GM23248 (cell line): ENCODE results near the gene PTPRD. TPM values are rescaled to one million over a fixed set of nuclear protein-coding genes. Genes with fewer than 3 reads are reported as not detected.

ENCODE experiments used
- DNase-seq: peaks from one replicate; pipeline ENCODE4 v3.0.0-alpha.2; 2015
- H2AFZ ChIP-seq: fragments of 200-600 bp; sonication (generic); 2 replicates; pipeline ENCODE4 v1.6.1; 2016; ENCODE audit warnings: antibody characterized with exemption
- H3F3A ChIP-seq: fragments of 200-600 bp; sonication (generic); 2 replicates; pipeline ENCODE4 v1.6.1; 2016; ENCODE audit warnings: mild to moderate bottlenecking, antibody characterized with exemption, mixed run types; ENCODE audit not compliant: insufficient read depth
- H3K27ac ChIP-seq: fragments of 200-600 bp; sonication (generic); 2 replicates; pipeline ENCODE4 v1.5.1; 2016; ENCODE audit warnings: mild to moderate bottlenecking
- H3K27me3 ChIP-seq: fragments of 200-600 bp; sonication (generic); replicated peaks from 2 replicates; pipeline ENCODE4 v1.6.1; 2016; ENCODE audit warnings: mild to moderate bottlenecking; ENCODE audit not compliant: insufficient read depth
- H3K36me3 ChIP-seq: fragments of 200-600 bp; sonication (generic); 2 replicates; pipeline ENCODE4 v1.6.1; 2016; ENCODE audit warnings: low read depth, mild to moderate bottlenecking
- H3K4me1 ChIP-seq: fragments of 200-600 bp; sonication (generic); 2 replicates; pipeline ENCODE4 v1.6.1; 2016; ENCODE audit warnings: mild to moderate bottlenecking; ENCODE audit not compliant: insufficient read depth
- H3K4me2 ChIP-seq: fragments of 200-600 bp; sonication (generic); one replicate; pipeline ENCODE4 v1.6.1; 2016; ENCODE audit warnings: mild to moderate bottlenecking; ENCODE audit not compliant: unreplicated experiment
- H3K4me3 ChIP-seq: fragments of 200-600 bp; sonication (generic); 2 replicates; pipeline ENCODE4 v1.5.1; 2016; ENCODE audit warnings: mild to moderate bottlenecking
- H3K79me2 ChIP-seq: fragments of 200-600 bp; sonication (generic); 2 replicates; pipeline ENCODE4 v1.6.1; 2016; ENCODE audit warnings: mild to moderate bottlenecking; ENCODE audit not compliant: insufficient read depth
- H3K9ac ChIP-seq: fragments of 200-600 bp; sonication (generic); 2 replicates; pipeline ENCODE4 v1.6.1; 2016; ENCODE audit warnings: mild to moderate bottlenecking
- H3K9me2 ChIP-seq: fragments of 200-600 bp; sonication (generic); 2 replicates; pipeline ENCODE4 v1.6.1; 2016; ENCODE audit warnings: mixed run types, mild to moderate bottlenecking, moderate library complexity; ENCODE audit not compliant: insufficient read depth
- H3K9me3 ChIP-seq: fragments of 200-600 bp; sonication (generic); one replicate; pipeline ENCODE4 v1.6.1; 2017; ENCODE audit warnings: low read depth
- H4K20me1 ChIP-seq: fragments of 200-600 bp; sonication (generic); 2 replicates; pipeline ENCODE4 v1.6.0; 2016; ENCODE audit not compliant: insufficient read depth
- EZH2 ChIP-seq: fragments of 200-600 bp; sonication (generic); IDR thresholded peaks from 2 replicates; pipeline ENCODE4 v1.6.1; 2018; ENCODE audit warnings: antibody characterized with exemption, mild to moderate bottlenecking; ENCODE audit not compliant: insufficient read depth, poor library complexity, severe bottlenecking
- EZH2phosphoT487 ChIP-seq: fragments of 200-600 bp; sonication (generic); IDR thresholded peaks from 2 replicates; pipeline ENCODE4 v1.6.1; 2018; ENCODE audit warnings: antibody characterized with exemption, moderate library complexity, mild to moderate bottlenecking, low read depth; ENCODE audit not compliant: insufficient read depth
- WGBS, 2 experiments: methylation state at CpG; one replicate each; pipeline ENCODE4 v1.1.6; 2015 to 2017; ENCODE audit warnings: low lambda C conversion rate in 2 of 2, low coverage in 1 of 2; ENCODE audit errors: missing lambda C conversion rate in 2 of 2; 5-methylcytosine and 5-hydroxymethylcytosine counted together
- in situ Hi-C: fragments of 300-500 bp; cut with MboI; formaldehyde crosslinking; loops from 2 replicates; pipeline ENCODE4 v1.15.0; 2020
- polyA plus RNA-seq: library from polyadenylated mRNA; unstranded; fragments of >200 nt; fragmentation: Nextera tagmentation; extraction: Ambion mirVana; gene quantifications from 2 replicates; pipeline ENCODE4 v1.2.1, GENCODE V29; 2016
- total RNA-seq: library from RNA; depleted of rRNA; stranded (reverse); fragments of >200 nt; shearing (Covaris generic); gene quantifications from 2 replicates; pipeline ENCODE4 v1.2.3, GENCODE V29; 2014

The PTPRD gene
- total and polyA plus RNA-seq, 2 experiments from 2014 or later = 0.05 TPM; not detected in 1

DNA sequence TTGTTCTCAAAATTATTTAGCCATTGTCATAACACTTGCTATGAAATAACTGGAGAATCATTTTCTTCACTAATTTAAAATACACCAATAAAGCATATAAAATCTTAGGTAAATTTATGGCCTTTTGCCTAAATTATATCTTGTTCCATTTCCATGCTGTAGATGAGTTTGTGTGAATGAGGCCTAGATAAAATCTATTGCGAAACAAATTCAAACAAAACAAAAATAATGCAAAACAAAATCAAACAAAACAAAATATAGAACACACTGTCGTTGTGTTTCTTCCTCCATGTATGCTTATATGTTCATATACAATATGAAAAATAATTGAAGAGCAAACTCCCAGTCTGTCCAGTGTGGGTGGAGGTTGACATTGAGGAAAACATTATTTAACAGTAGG, 1020.7 kb downstream of the PTPRD start:
- Histone ChIP-seq H4K20me1 (no peaks in the 10 kb centered on the region), H3K9me2 (no peaks in the 10 kb centered on the region), H3K27me3 (no peaks in the 10 kb centered on the region), H2AFZ (no peak overlapping the region), H3K4me2 (no peak overlapping the region), H3K9ac (no peak overlapping the region), H3K36me3 (no peaks in the 10 kb centered on the region), H3F3A (no peaks in the 10 kb centered on the region), H3K4me1 (no peaks in the 10 kb centered on the region), H3K9me3 (no peaks in the 10 kb centered on the region), H3K79me2 (no peaks in the 10 kb centered on the region), H3K4me3 (no peak overlapping the region), H3K27ac (no peak overlapping the region)
- no peak for DNase-seq
- in situ Hi-C loops = loop anchor here (10.0 kb wide), 1 partner anchor 57 kb away; no protein-coding TSS in a partner anchor
- TF ChIP-seq EZH2 (no peak), EZH2phosphoT487 (no peak)
- 14 to 30% methylated on average over 2 of the region's 2 CpGs for WGBS, 2 experiments

DNA sequence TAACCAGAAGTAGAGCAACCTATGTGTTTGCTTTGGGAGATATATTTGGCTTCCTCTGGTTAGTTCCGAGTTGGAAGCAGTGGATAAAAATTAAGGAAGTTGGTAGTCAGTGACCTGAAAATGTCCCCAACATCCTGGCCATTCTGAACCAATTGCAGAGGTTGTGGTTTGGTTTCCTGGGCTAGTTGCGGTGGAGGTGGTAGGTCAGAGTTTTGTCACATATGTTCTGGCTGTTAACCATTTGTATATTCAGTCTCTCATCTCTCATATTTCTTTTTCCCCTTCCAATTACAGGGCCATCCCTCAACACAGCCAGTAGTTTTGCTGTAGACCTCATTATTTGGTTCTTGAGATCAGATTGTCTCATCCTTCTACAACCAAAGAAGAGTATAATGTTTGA, 1026.9 kb downstream of the PTPRD start:
- Histone ChIP-seq H3K27ac (no peak overlapping the region), H3K9ac (no peak overlapping the region), H3K4me2 (no peak overlapping the region), H3K4me1 (no peaks in the 10 kb centered on the region), H2AFZ (no peak overlapping the region), H3K9me3 (no peaks in the 10 kb centered on the region), H3K27me3 (no peaks in the 10 kb centered on the region), H3K36me3 (no peaks in the 10 kb centered on the region), H3K4me3 (no peak overlapping the region), H4K20me1 (no peaks in the 10 kb centered on the region), H3F3A (no peaks in the 10 kb centered on the region), H3K9me2 (no peaks in the 10 kb centered on the region), H3K79me2 (no peaks in the 10 kb centered on the region)
- TF ChIP-seq EZH2phosphoT487 = no peak
- no peak for TF ChIP-seq EZH2
- DNase-seq = no peak
- WGBS, 2 experiments = 9 to 10% methylated on average over 2 of the region's 2 CpGs
- in situ Hi-C loops = no loop called here

DNA sequence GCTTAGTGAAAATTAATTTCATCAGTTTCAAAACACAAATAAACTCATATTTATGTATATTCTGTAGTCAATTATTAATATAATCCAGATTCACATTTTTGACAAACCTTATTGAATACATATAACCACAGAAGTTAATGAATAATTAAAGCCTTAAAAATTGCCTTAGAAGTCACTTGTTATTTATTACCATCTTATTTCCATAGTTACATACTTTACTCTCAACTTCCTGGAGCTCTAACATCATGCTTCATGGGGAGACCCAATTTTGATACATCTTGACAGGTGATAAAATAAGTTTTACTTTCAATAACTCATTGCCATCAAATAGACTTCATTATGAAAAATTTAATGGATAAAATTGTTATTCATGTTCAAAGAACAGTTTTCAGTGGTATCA, 1038.7 kb downstream of the PTPRD start:
- H3K79me2 ChIP-seq = no peaks in the 10 kb centered on the region
- no peak overlapping the region for H2AFZ ChIP-seq
- no peaks in the 10 kb centered on the region for H3K36me3 ChIP-seq
- H3K9ac ChIP-seq = no peak overlapping the region
- H3K9me3 ChIP-seq = no peaks in the 10 kb centered on the region
- H3K4me3 ChIP-seq = no peak overlapping the region
- no peaks in the 10 kb centered on the region for H4K20me1 ChIP-seq
- no peaks in the 10 kb centered on the region for H3K27me3 ChIP-seq
- no peaks in the 10 kb centered on the region for H3F3A ChIP-seq
- no peak overlapping the region for H3K27ac ChIP-seq
- no peak for DNase-seq
- no peaks in the 10 kb centered on the region for H3K4me1 ChIP-seq
- in situ Hi-C loops = no loop called here
- H3K9me2 ChIP-seq = no peaks in the 10 kb centered on the region
- H3K4me2 ChIP-seq = no peak overlapping the region
- TF ChIP-seq EZH2phosphoT487 (no peak), EZH2 (no peak)

DNA sequence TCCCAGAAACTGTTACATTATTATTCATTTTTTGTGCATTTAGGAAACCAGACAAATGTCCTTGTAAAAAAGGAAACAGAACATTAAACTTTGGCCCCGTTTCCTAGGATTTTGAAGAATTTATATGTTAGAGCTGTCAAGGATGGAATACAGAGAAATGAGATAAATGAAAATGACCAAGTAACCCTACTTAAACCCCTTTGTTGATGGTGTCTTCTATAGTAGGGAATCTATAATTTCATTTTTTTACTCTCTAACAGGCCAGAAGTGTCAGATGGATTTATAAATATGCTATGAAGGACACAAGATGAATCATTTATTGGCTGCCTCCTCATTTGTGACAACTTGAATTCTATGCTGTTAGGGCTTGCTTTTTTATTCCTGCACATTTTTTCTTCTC, 1047.1 kb downstream of the PTPRD start:
- H3K9ac ChIP-seq = no peak overlapping the region
- no peaks in the 10 kb centered on the region for H4K20me1 ChIP-seq
- no peak for DNase-seq
- no peaks in the 10 kb centered on the region for H3K27me3 ChIP-seq
- H2AFZ ChIP-seq = no peak overlapping the region
- no peaks in the 10 kb centered on the region for H3K9me3 ChIP-seq
- H3K4me3 ChIP-seq = no peak overlapping the region
- no peaks in the 10 kb centered on the region for H3K9me2 ChIP-seq
- no peak overlapping the region for H3K27ac ChIP-seq
- no peak for TF ChIP-seq EZH2
- no peak for TF ChIP-seq EZH2phosphoT487
- in situ Hi-C loops = no loop called here
- no peaks in the 10 kb centered on the region for H3F3A ChIP-seq
- H3K79me2 ChIP-seq = no peaks in the 10 kb centered on the region
- no peak overlapping the region for H3K4me2 ChIP-seq
- no peaks in the 10 kb centered on the region for H3K4me1 ChIP-seq
- no peaks in the 10 kb centered on the region for H3K36me3 ChIP-seq
- WGBS, 2 experiments = 0% methylated on average over 1 of the region's 1 CpG

DNA sequence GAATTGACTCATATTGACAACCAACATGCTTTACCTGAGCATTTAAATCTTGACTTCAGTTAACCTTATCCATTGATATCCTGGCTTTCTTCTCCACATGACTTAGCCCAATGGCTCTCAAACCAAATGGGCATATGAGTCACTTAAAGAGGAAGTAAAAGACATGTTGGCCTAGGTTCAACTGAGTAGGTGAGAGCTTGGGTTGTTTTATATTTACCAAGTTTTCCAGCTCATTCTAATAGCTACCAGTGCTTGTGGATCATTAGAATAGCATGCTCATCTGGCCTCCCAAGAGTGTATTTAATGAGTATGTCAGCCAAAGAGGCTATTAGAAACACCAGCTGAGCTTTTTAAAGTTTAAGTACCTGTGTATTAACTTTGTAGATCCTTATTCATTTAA, 1049.0 kb downstream of the PTPRD start:
- Histone ChIP-seq H3K4me3 (no peak overlapping the region), H2AFZ (no peak overlapping the region), H3K36me3 (no peaks in the 10 kb centered on the region), H3K4me2 (no peak overlapping the region), H3K9me2 (no peaks in the 10 kb centered on the region), H3F3A (no peaks in the 10 kb centered on the region), H4K20me1 (no peaks in the 10 kb centered on the region), H3K27me3 (no peaks in the 10 kb centered on the region), H3K79me2 (no peaks in the 10 kb centered on the region), H3K4me1 (no peaks in the 10 kb centered on the region), H3K9ac (no peak overlapping the region), H3K27ac (no peak overlapping the region), H3K9me3 (no peaks in the 10 kb centered on the region)
- in situ Hi-C loops = no loop called here
- DNase-seq = no peak
- TF ChIP-seq EZH2 (no peak), EZH2phosphoT487 (no peak)
